Posterior vena cava (tissue), 2 donors: ENCODE measurements around the gene LMCD1. TPM values are rescaled to one million over a fixed set of nuclear protein-coding genes. Genes with fewer than 3 reads are reported as not detected.

Experiments
- DNase-seq: peaks from one replicate; pipeline ENCODE4 v3.0.0-alpha.2; 2020; ENCODE audit warnings: low spot score
- intact Hi-C, 2 donors: fragments of 100-400 bp; cut with DNase I; formaldehyde crosslinking; loops; one replicate each; pipeline versions ENCODE4 v1.14.1 to v1.14.2; 2022 to 2023
- total RNA-seq, 2 donors: library from RNA; stranded (reverse); fragmentation: NEBNext Ultra II Directional; extraction: Animal tissue kit (Norgen Biotek cat#: 25700); gene quantifications; one replicate each; pipeline ENCODE4 v1.2.1, GENCODE V29; 2021
- donor health status: DM: yes; HTN: yes; CAD: no.
- donor health status: DM: yes; HTN: yes; CAD: no.

Gene LMCD1
- total RNA-seq, 2 donors from 2014 or later, result 221 to 834 TPM

- no peak for DNase-seq
- intact Hi-C loops, result loop anchor here in 1 of 2 donors (5.0 kb wide), 1 partner anchor 972 kb away; no protein-coding TSS in a partner anchor
These were observed 22.6 kb downstream of the LMCD1 start for GRCh38 chr3:8524249-8524648.

GRCh38 chr3:8524656-8525399 lies 23.2 kb downstream of the LMCD1 start:
- no peak for DNase-seq
- intact Hi-C loops, result loop anchor here in 1 of 2 donors (5.0 kb wide), 1 partner anchor 973 kb away; no protein-coding TSS in a partner anchor

- intact Hi-C loops, result no loop called here
- DNase-seq, result no peak
These were observed 24.3 kb downstream of the LMCD1 start for GRCh38 chr3:8525893-8526292.

- no peak for DNase-seq
- intact Hi-C loops, result no loop called here
These were observed 27.6 kb downstream of the LMCD1 start for GRCh38 chr3:8529181-8529637.

GRCh38 chr3:8529738-8530525 lies 28.3 kb downstream of the LMCD1 start:
- DNase-seq, result no peak
- intact Hi-C loops, result no loop called here

GRCh38 chr3:8530581-8530980 lies 29.0 kb downstream of the LMCD1 start:
- no peak for DNase-seq
- intact Hi-C loops, result no loop called here

- intact Hi-C loops, result no loop called here
- no peak for DNase-seq
These were observed 30.7 kb downstream of the LMCD1 start for GRCh38 chr3:8532251-8532871.

GRCh38 chr3:8536096-8537056 lies 34.8 kb downstream of the LMCD1 start:
- intact Hi-C loops, result no loop called here
- DNase-seq, result no peak

- intact Hi-C loops, result no loop called here
- no peak for DNase-seq
These were observed 35.8 kb downstream of the LMCD1 start for GRCh38 chr3:8537440-8537839.

GRCh38 chr3:8538223-8538622 lies 36.6 kb downstream of the LMCD1 start:
- intact Hi-C loops, result no loop called here
- no peak for DNase-seq

GRCh38 chr3:8538913-8539312 lies 37.3 kb downstream of the LMCD1 start:
- intact Hi-C loops, result no loop called here
- no peak for DNase-seq

- intact Hi-C loops, result no loop called here
- no peak for DNase-seq
These were observed 37.8 kb downstream of the LMCD1 start for GRCh38 chr3:8539419-8539818.

- intact Hi-C loops, result loop anchor here in 1 of 2 donors (1.0 kb wide), 1 partner anchor 48 kb away; no protein-coding TSS in a partner anchor
- DNase-seq, result no peak
These were observed 38.8 kb downstream of the LMCD1 start for GRCh38 chr3:8540456-8540855.

- intact Hi-C loops, result no loop called here
- no peak for DNase-seq
These were observed 39.9 kb downstream of the LMCD1 start for GRCh38 chr3:8541486-8541885.

- intact Hi-C loops, result no loop called here
- DNase-seq, result no peak
These were observed 40.8 kb downstream of the LMCD1 start for GRCh38 chr3:8542190-8543135.

- intact Hi-C loops, result no loop called here
- no peak for DNase-seq
These were observed 45.0 kb downstream of the LMCD1 start for GRCh38 chr3:8546609-8547008.

- DNase-seq, result no peak
- intact Hi-C loops, result no loop called here
These were observed 47.1 kb downstream of the LMCD1 start for GRCh38 chr3:8548502-8549275.
